Epithelial cell of esophagus (primary cell): ENCODE measurements around the gene EYA4.

Experiments
- DNase-seq: peaks from one replicate; pipeline ENCODE4 v3.0.0; 2010; ENCODE audit warnings: low read depth
- H3K4me3 ChIP-seq: 2 replicates; pipeline ENCODE4 v1.5.1; 2011; ENCODE audit warnings: mild to moderate bottlenecking, low read length, control low read depth
- CTCF ChIP-seq: IDR thresholded peaks from 2 replicates; pipeline ENCODE4 v1.5.1; 2011; ENCODE audit warnings: low read depth, mild to moderate bottlenecking, low read length, control low read depth, inconsistent platforms; ENCODE audit not compliant: insufficient read depth; ENCODE audit errors: missing control alignments

EYA4 gene

GRCh38 chr6:133205304-133205703 lies 35.9 kb upstream of the EYA4 start:
- DNase-seq = no peak
- TF ChIP-seq CTCF = no peak
- H3K4me3 ChIP-seq = no peak overlapping the region

DNA sequence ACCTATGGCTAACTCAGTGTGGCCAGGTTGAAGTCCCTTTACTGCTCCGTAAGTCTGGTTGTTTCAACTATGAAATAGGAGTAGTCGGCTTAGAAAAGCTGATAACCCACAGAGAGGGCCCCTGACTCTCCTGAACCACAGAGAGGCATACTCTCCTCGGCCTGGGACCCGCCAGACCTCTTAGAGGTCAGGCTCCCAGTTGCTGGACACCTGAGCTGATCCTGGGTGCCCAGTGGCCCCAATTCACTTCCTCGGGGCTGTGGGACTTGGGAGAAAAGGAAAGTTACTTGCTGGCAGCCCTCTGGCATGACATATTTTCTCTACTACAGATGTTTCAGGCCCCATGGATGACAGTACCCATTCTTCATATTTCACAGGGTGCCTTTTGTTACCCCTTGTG lies 34.2 kb upstream of the EYA4 start:
- H3K4me3 ChIP-seq = no peak overlapping the region
- TF ChIP-seq CTCF = no peak
- DNase-seq = no peak

DNA sequence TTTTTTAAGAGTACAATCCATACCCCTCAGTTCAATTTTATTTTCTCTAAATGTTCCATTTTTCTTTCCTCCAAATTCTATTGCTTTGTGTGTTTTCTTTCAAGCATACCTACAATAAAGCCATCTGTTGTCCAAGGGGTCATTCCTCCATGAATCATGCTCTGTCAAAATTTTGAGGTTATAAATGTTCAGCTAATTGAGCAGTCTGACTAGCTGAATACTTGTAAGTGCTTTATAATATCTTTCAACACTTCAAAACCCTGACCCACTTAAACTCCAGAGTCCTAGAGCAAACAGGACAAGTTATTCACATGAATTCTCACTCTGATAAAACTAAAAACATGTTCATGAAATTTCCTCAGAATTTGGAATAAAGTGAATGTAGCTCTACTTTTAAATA lies 33.4 kb upstream of the EYA4 start:
- no peak for DNase-seq
- no peak for TF ChIP-seq CTCF
- no peak overlapping the region for H3K4me3 ChIP-seq

GRCh38 chr6:133208183-133208755 lies 32.9 kb upstream of the EYA4 start:
- no peak for DNase-seq
- no peak overlapping the region for H3K4me3 ChIP-seq
- TF ChIP-seq CTCF = no peak

- no peak overlapping the region for H3K4me3 ChIP-seq
- no peak for TF ChIP-seq CTCF
- DNase-seq = no peak
Observed at GRCh38 chr6:133214267-133214666, 26.9 kb upstream of the EYA4 start.

DNA sequence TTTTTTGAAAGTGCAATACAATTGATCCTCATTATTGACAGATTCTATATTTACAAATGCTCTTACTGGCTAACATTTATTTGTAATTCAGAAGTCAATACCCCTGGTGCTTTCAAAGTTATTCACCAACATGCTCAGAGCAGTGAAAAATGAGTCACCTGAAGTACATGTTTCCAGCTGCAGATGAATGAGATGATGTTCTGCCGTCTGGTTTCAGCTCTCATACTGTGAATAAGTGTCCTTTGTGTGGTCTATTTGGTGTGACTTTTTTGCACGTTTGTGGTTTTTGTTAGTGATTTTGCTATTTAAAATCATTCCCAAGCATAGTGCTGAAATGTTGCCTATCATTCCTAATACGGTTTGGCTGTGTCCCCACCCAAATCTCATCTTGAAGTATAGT lies 22.3 kb upstream of the EYA4 start:
- no peak overlapping the region for H3K4me3 ChIP-seq
- peak; percentile 53 for DNase-seq
- no peak for TF ChIP-seq CTCF

DNA sequence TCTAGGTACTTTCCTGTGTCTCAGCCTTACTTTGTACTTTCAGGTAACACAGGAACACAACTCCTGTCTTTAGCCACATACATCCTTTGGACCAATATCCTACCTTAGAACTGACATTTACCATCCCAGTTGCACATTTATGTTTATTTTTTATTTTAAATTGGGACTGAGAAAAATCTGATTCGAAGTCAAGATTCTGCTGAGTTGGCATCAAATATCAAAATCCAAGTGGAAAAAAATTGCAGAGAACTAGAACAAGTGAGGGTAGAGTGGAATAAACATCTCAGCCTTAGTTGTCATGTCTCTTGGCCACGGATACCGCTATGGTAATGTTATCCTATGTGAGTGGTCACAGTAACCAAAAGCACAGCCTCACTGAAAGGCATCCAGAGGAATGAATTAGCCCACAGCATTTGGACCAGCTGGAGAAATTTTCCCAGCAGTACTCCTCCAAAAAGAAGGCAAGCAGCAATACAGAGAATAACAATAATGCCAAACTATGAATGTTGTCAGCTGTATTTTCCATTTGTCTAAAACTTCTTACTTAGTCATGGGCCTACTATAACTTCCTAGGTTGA lies 17.6 kb upstream of the EYA4 start:
- no peak for DNase-seq
- no peak for TF ChIP-seq CTCF
- no peak overlapping the region for H3K4me3 ChIP-seq
